ENCODE data around the gene FAM149B1.

The FAM149B1 gene

DNA sequence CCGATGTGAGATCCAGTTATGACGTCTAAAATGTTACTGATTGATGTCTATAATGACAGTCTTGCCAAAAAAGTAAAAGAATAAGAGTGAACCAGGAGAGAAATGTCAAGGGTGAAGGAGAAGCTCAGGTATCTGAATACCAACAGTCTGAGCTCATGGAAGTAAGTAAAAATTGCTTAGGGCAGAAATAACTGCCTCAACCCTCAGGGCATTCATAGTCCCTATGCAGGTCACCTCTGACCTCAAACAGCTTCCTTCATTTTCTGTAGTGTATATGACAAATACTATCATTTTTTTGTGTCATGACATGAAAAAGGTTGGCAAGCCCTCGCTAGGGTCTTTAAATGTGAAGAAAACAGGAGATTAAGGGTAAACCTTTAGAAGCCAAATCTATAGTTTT, 125.5 kb downstream of the FAM149B1 start:
- DNase-seq: no peak
